Aortic smooth muscle cell (primary cell): ENCODE data around the gene CZIB. TPM values are rescaled to one million over a fixed set of nuclear protein-coding genes. Genes with fewer than 3 reads are reported as not detected.

Experiments used
- total RNA-seq: library from RNA; depleted of rRNA; stranded (reverse); fragments of >200 nt; gene quantifications from 2 replicates; pipeline ENCODE4 v1.2.3, GENCODE V29; 2014

CZIB gene
- 46.8 and 50.1 TPM in 2 replicates for total RNA-seq

GRCh38 chr1:53220171-53220961 lies at the start of gene CZIB:
TSS of gene CZIB (minus strand) at chr1:53220634. CDS start at chr1:53220575, 59 bp downstream.

GRCh38 chr1:53238197-53239155 lies 18.0 kb upstream of the CZIB start, which contains the start of gene MAGOH:
TSS of gene MAGOH (minus strand) at chr1:53238518. CDS start at chr1:53238448, 70 bp downstream.

GRCh38 chr1:53196485-53197290 lies 23.7 kb downstream of the CZIB start, which contains the start of gene CPT2:
TSS of gene CPT2 (plus strand) at chr1:53196824. CDS start at chr1:53196944, 120 bp downstream.

Other genes with a start within 250 kb of the CZIB start
- gene PODN, start 158.4 kb downstream of the CZIB start, total RNA-seq = 5.8 and 7.6 TPM in 2 replicates
- gene SLC1A7, start 78.0 kb downstream of the CZIB start, total RNA-seq = 0.13 and 0.25 TPM in 2 replicates
- 9.9 and 11.4 TPM in 2 replicates for gene CPT2, start 23.8 kb downstream of the CZIB start, total RNA-seq
- 32.5 and 33.0 TPM in 2 replicates for gene MAGOH, start 17.9 kb upstream of the CZIB start, total RNA-seq
- gene LRP8, start 107.4 kb upstream of the CZIB start, total RNA-seq = 13.4 and 26.3 TPM in 2 replicates
- not detected in 2 replicates for gene DMRTB1, start 238.8 kb upstream of the CZIB start, total RNA-seq